ENCODE results near the gene CACNA2D1.

The CACNA2D1 gene

DNA sequence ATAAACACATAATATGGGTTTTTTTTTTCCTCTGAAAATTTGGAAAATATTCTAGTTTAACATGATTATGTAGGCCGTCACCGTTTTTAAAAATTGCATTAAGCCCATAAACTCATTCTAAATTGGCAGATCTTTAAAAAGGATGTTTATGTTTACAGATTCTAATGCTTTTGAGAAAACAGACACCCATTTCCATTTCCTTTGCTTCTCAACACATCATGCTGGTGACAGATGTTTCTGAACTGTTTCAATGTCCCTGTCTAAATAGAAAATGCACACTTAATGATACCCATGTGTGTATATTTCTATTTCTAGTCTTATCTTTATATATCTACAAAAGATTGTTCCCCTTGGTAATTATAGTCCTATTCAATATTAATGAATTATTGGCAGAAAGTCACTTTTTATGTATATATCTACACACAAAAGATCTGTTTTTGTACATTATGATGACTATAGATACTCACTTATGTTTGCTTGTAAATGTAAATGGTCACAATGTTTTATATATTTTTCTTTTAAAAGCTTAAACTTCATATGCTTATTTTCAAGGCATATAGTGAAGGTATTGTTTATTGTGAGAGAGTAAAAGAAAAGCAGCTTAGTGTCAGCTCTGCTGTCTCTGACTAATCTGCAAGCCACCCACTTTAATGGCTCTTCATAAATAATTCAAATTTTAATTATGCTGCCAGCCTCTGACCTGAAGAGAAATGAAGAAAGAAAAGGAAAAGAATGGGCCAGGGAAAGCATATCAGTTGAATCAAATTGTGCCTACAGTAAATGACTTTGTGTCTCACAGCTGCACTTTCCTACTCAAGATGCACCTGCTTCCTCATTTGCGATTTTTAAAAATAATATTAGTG lies 179.4 kb downstream of the CACNA2D1 start:
- no peak for TF ChIP-seq TAF1 (IDR thresholded peaks at IDR 0.05; ENCODE audit: borderline replicate concordance, insufficient read depth, low read length)
- no peak for TF ChIP-seq FOXP2 (optimal IDR thresholded peaks at IDR 0.05; ENCODE audit: borderline replicate concordance, extremely low read depth, extremely low read length, insufficient read depth)
- no peak for TF ChIP-seq POLR2AphosphoS5 (IDR thresholded peaks at IDR 0.05; ENCODE audit: low read depth, low read length)
- TF ChIP-seq, protein P1, sequence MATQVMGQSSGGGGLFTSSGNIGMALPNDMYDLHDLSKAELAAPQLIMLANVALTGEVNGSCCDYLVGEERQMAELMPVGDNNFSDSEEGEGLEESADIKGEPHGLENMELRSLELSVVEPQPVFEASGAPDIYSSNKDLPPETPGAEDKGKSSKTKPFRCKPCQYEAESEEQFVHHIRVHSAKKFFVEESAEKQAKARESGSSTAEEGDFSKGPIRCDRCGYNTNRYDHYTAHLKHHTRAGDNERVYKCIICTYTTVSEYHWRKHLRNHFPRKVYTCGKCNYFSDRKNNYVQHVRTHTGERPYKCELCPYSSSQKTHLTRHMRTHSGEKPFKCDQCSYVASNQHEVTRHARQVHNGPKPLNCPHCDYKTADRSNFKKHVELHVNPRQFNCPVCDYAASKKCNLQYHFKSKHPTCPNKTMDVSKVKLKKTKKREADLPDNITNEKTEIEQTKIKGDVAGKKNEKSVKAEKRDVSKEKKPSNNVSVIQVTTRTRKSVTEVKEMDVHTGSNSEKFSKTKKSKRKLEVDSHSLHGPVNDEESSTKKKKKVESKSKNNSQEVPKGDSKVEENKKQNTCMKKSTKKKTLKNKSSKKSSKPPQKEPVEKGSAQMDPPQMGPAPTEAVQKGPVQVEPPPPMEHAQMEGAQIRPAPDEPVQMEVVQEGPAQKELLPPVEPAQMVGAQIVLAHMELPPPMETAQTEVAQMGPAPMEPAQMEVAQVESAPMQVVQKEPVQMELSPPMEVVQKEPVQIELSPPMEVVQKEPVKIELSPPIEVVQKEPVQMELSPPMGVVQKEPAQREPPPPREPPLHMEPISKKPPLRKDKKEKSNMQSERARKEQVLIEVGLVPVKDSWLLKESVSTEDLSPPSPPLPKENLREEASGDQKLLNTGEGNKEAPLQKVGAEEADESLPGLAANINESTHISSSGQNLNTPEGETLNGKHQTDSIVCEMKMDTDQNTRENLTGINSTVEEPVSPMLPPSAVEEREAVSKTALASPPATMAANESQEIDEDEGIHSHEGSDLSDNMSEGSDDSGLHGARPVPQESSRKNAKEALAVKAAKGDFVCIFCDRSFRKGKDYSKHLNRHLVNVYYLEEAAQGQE (IDR thresholded peaks at IDR 0.05; ENCODE audit: insufficient read depth in 1 of 2, low read depth in 2 of 2, low read length in 2 of 2): no peak
- no peak for TF ChIP-seq SIN3A (IDR thresholded peaks at IDR 0.05; ENCODE audit: borderline replicate concordance, insufficient read depth, low read length)

- TF ChIP-seq SIN3A (IDR thresholded peaks at IDR 0.05; ENCODE audit: borderline replicate concordance, insufficient read depth, low read length): no peak
- no peak for TF ChIP-seq FOXP2 (optimal IDR thresholded peaks at IDR 0.05; ENCODE audit: borderline replicate concordance, extremely low read depth, extremely low read length, insufficient read depth)
- TF ChIP-seq, protein P1 (IDR thresholded peaks at IDR 0.05; ENCODE audit: insufficient read depth in 1 of 2, low read depth in 2 of 2, low read length in 2 of 2): no peak
- TF ChIP-seq POLR2AphosphoS5 (IDR thresholded peaks at IDR 0.05; ENCODE audit: low read depth, low read length): no peak
- TF ChIP-seq TAF1 (IDR thresholded peaks at IDR 0.05; ENCODE audit: borderline replicate concordance, insufficient read depth, low read length): no peak
Observed at GRCh38 chr7:82258181-82258580, 185.4 kb downstream of the CACNA2D1 start.

- TF ChIP-seq POLR2AphosphoS5 (IDR thresholded peaks at IDR 0.05; ENCODE audit: low read depth, low read length): no peak
- no peak for TF ChIP-seq FOXP2 (optimal IDR thresholded peaks at IDR 0.05; ENCODE audit: borderline replicate concordance, extremely low read depth, extremely low read length, insufficient read depth)
- TF ChIP-seq, protein P1 (IDR thresholded peaks at IDR 0.05; ENCODE audit: insufficient read depth in 1 of 2, low read depth in 2 of 2, low read length in 2 of 2): no peak
- TF ChIP-seq TAF1 (IDR thresholded peaks at IDR 0.05; ENCODE audit: borderline replicate concordance, insufficient read depth, low read length): no peak
- no peak for TF ChIP-seq SIN3A (IDR thresholded peaks at IDR 0.05; ENCODE audit: borderline replicate concordance, insufficient read depth, low read length)
Observed at GRCh38 chr7:82257118-82257695, 186.4 kb downstream of the CACNA2D1 start.

GRCh38 chr7:82255706-82256105 lies 187.9 kb downstream of the CACNA2D1 start:
- no peak for TF ChIP-seq FOXP2 (optimal IDR thresholded peaks at IDR 0.05; ENCODE audit: borderline replicate concordance, extremely low read depth, extremely low read length, insufficient read depth)
- no peak for TF ChIP-seq POLR2AphosphoS5 (IDR thresholded peaks at IDR 0.05; ENCODE audit: low read depth, low read length)

DNA sequence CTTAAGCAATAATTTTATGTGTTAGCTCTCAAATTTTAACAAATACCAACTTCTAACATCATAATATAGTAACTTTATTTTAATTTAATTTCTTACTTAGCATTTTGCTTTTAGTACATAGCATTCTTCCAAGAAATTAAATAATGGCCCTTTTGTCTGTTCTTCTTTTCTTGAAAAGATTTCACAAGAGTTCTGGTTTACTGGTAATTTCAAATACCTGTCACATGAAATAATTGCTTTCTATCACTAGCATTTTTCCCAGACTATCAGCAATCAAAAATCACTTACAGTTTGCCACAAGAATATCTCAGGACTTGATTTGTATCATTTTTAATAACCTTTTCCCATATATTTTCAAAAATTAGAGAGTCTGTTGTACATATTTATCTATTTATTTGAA lies 193.0 kb downstream of the CACNA2D1 start:
- no peak for TF ChIP-seq FOXP2 (optimal IDR thresholded peaks at IDR 0.05; ENCODE audit: borderline replicate concordance, extremely low read depth, extremely low read length, insufficient read depth)
- TF ChIP-seq POLR2AphosphoS5 (IDR thresholded peaks at IDR 0.05; ENCODE audit: low read depth, low read length): no peak
- TF ChIP-seq, protein P1 (IDR thresholded peaks at IDR 0.05; ENCODE audit: insufficient read depth in 1 of 2, low read depth in 2 of 2, low read length in 2 of 2): no peak
- TF ChIP-seq SIN3A (IDR thresholded peaks at IDR 0.05; ENCODE audit: borderline replicate concordance, insufficient read depth, low read length): no peak
- TF ChIP-seq TAF1 (IDR thresholded peaks at IDR 0.05; ENCODE audit: borderline replicate concordance, insufficient read depth, low read length): no peak
